Measurements from ENCODE around the gene ABCC3. TPM values are rescaled to one million over a fixed set of nuclear protein-coding genes. Genes with fewer than 3 reads are reported as not detected.

Gene ABCC3
- total RNA-seq, 1 experiment from 2014 or later: 0.56 TPM

DNA sequence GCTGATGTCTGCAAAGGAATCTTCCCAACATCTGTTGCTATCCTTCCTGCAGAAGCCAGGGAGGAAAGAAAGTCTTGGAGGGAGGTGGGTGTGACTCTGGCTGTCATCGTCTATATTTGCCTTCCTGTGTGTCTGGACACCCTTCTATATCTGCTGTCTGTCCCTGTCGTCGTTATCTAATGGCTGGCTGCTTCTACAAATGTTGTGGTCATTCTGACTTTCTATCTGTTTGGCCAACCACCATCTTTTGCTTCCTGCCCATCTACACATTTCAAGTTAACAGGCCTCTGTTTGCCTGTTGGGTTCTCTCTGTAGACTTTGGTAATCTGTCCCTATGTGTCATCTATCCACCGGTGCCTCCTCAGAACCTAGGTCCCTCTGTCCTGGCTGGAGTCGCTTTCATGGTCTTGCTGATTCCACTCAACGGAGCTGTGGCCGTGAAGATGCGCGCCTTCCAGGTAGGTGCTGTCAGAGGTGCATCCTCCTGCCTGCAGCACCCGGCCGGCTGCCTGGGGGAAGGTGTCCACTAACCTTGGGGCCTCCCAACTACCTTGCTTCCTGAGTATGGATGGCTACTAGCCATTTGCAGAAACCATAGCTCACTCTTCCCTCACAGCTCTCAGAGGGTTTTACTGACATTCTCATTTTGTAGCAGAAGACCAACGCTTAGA is 30.2 kb downstream of the ABCC3 start:
- ChIA-PET CTCF (no interaction called here), POLR2A (ENCODE audit: low non-redundant PET) (no interaction called here)
- no peak for TF ChIP-seq EZH2 (IDR thresholded peaks at IDR 0.05; ENCODE audit: borderline replicate concordance, low read depth, low read length, poor library complexity, severe bottlenecking)
- TF ChIP-seq, protein P1, sequence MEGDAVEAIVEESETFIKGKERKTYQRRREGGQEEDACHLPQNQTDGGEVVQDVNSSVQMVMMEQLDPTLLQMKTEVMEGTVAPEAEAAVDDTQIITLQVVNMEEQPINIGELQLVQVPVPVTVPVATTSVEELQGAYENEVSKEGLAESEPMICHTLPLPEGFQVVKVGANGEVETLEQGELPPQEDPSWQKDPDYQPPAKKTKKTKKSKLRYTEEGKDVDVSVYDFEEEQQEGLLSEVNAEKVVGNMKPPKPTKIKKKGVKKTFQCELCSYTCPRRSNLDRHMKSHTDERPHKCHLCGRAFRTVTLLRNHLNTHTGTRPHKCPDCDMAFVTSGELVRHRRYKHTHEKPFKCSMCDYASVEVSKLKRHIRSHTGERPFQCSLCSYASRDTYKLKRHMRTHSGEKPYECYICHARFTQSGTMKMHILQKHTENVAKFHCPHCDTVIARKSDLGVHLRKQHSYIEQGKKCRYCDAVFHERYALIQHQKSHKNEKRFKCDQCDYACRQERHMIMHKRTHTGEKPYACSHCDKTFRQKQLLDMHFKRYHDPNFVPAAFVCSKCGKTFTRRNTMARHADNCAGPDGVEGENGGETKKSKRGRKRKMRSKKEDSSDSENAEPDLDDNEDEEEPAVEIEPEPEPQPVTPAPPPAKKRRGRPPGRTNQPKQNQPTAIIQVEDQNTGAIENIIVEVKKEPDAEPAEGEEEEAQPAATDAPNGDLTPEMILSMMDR (conservative IDR thresholded peaks at IDR 0.05; ENCODE audit: low read depth, low read length): no peak
- intact Hi-C loops (cut with micrococcal nuclease; ENCODE audit: unreplicated experiment): no loop called here
- no peak for DNase-seq (ENCODE audit: low spot score)
- Histone ChIP-seq H3K9me3 (ENCODE audit: low read depth, low read length, poor library complexity, severe bottlenecking) (no peaks in the 10 kb centered on the region), H3K4me3 (ENCODE audit: low read depth, low read length, poor library complexity, severe bottlenecking) (no peak overlapping the region), H3K27me3 (replicated peaks; ENCODE audit: insufficient read depth, low read depth, low read length, poor library complexity) (no peaks in the 10 kb centered on the region), H3K4me1 (ENCODE audit: insufficient read depth, low read length, poor library complexity, severe bottlenecking) (peaks cover 9% of the 10 kb centered on the region), H3K36me3 (ENCODE audit: insufficient read depth, low read length, poor library complexity, severe bottlenecking) (no peaks in the 10 kb centered on the region), H3K27ac (ENCODE audit: low read depth, low read length, poor library complexity, severe bottlenecking) (no peak overlapping the region)
- no TSS peak for BruUV-seq (replicated peaks)

DNA sequence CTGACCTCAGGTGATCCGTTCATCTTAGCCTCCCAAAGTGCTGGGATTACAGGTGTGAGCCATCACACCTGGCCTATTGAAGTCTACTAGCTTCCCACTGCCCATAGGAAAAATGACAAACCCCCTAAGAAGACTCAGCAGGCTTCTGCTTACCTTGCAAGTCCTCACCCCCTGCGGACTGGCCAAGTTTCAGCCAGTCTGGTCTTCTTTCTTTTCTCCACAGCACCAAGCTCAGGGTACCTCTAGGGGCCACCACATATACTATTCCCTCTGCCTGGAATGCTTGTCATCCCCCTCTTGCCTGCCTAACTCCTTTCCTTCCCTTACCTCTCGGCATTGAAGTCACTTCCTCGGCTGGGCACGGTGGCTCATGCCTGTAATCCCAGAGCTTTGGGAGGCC is 31.2 kb downstream of the ABCC3 start:
- POLR2A ChIA-PET (ENCODE audit: low non-redundant PET): no interaction called here
- Histone ChIP-seq H3K36me3 (ENCODE audit: insufficient read depth, low read length, poor library complexity, severe bottlenecking) (no peaks in the 10 kb centered on the region), H3K4me3 (ENCODE audit: low read depth, low read length, poor library complexity, severe bottlenecking) (no peak overlapping the region), H3K27me3 (replicated peaks; ENCODE audit: insufficient read depth, low read depth, low read length, poor library complexity) (no peaks in the 10 kb centered on the region), H3K9me3 (ENCODE audit: low read depth, low read length, poor library complexity, severe bottlenecking) (no peaks in the 10 kb centered on the region), H3K4me1 (ENCODE audit: insufficient read depth, low read length, poor library complexity, severe bottlenecking) (peaks cover 9% of the 10 kb centered on the region), H3K27ac (ENCODE audit: low read depth, low read length, poor library complexity, severe bottlenecking) (no peak overlapping the region)
- DNase-seq (ENCODE audit: low spot score): no peak
- TF ChIP-seq, protein P1 (conservative IDR thresholded peaks at IDR 0.05; ENCODE audit: low read depth, low read length): no peak
- no peak for TF ChIP-seq EZH2 (IDR thresholded peaks at IDR 0.05; ENCODE audit: borderline replicate concordance, low read depth, low read length, poor library complexity, severe bottlenecking)
- CTCF ChIA-PET: no interaction called here
- BruUV-seq (replicated peaks): no TSS peak
- intact Hi-C loops (cut with micrococcal nuclease; ENCODE audit: unreplicated experiment): no loop called here

DNA sequence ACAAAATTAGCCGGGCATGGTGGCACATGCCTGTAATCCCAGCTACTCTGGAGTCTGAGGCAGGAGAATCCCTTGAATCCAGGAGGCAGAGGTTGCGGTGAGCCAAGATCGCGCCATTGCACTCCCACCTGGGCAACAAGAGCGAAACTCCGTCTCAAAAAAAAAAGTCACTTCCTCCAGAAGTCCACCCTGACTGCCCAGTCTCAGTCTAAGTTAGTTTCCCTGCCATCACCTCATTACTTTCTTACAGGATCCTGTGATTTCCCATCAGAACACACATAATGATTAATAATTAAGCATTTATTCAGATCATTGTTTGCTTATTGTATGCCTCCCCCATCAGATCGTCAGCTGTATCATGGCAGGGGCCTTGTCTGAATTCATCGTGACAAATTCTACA is 31.6 kb downstream of the ABCC3 start:
- intact Hi-C loops (cut with micrococcal nuclease; ENCODE audit: unreplicated experiment): no loop called here
- Histone ChIP-seq H3K27ac (ENCODE audit: low read depth, low read length, poor library complexity, severe bottlenecking) (no peak overlapping the region), H3K4me3 (ENCODE audit: low read depth, low read length, poor library complexity, severe bottlenecking) (no peak overlapping the region), H3K9me3 (ENCODE audit: low read depth, low read length, poor library complexity, severe bottlenecking) (no peaks in the 10 kb centered on the region), H3K4me1 (ENCODE audit: insufficient read depth, low read length, poor library complexity, severe bottlenecking) (peaks cover 8% of the 10 kb centered on the region), H3K36me3 (ENCODE audit: insufficient read depth, low read length, poor library complexity, severe bottlenecking) (no peaks in the 10 kb centered on the region), H3K27me3 (replicated peaks; ENCODE audit: insufficient read depth, low read depth, low read length, poor library complexity) (no peaks in the 10 kb centered on the region)
- POLR2A ChIA-PET (ENCODE audit: low non-redundant PET): no interaction called here
- CTCF ChIA-PET: no interaction called here
- BruUV-seq (replicated peaks): no TSS peak
- no peak for DNase-seq (ENCODE audit: low spot score)
- TF ChIP-seq EZH2 (IDR thresholded peaks at IDR 0.05; ENCODE audit: borderline replicate concordance, low read depth, low read length, poor library complexity, severe bottlenecking): no peak
- TF ChIP-seq, protein P1 (conservative IDR thresholded peaks at IDR 0.05; ENCODE audit: low read depth, low read length): no peak

All from A673 (cell line).